H1 (cell line): ENCODE data around the gene NCOA1. TPM values are rescaled to one million over a fixed set of nuclear protein-coding genes. Genes with fewer than 3 reads are reported as not detected.

Experiments
- CTCF ChIA-PET: fragments of 300-600 bp; sonication (Branson Sonifier 250); formaldehyde crosslinking; loops from one replicate; lab custom pipeline; 2021; ENCODE audit not compliant: partially characterized antibody; lab: Charles Lee
- POLR2A ChIA-PET: fragments of 300-600 bp; sonication (Branson Sonifier 250); formaldehyde crosslinking; loops from one replicate; lab custom pipeline; 2021; ENCODE audit warnings: inconsistent platforms; ENCODE audit not compliant: partially characterized antibody; lab: Charles Lee
- DNase-seq, 2 experiments: peaks; one replicate each; pipeline versions ENCODE4 v3.0.0 to v3.0.0-alpha.2; 2010 to 2022; ENCODE audit warnings: low spot score in 2 of 2, low read depth in 1 of 2, mixed read lengths in 1 of 2
- FAIRE-seq: peaks from 2 replicates; lab custom pipeline; 2011; peaks lifted over from hg19 to GRCh38; lab: Jason Lieb, UNC
- H2AFZ ChIP-seq: 2 replicates; pipeline ENCODE4 v1.8.1; 2012; ENCODE audit warnings: low read length, inconsistent platforms
- H2AK5ac ChIP-seq: 2 replicates; pipeline ENCODE4 v1.6.1; 2013; ENCODE audit warnings: low read depth, low read length
- H2BK120ac ChIP-seq: replicated peaks from 2 replicates; pipeline ENCODE3; 2013; ENCODE audit warnings: low read depth, low read length, inconsistent platforms
- H2BK12ac ChIP-seq: 2 replicates; pipeline ENCODE4 v1.6.1; 2013; ENCODE audit warnings: low read depth, low read length
- H2BK15ac ChIP-seq: 2 replicates; pipeline ENCODE4 v1.6.1; 2013; ENCODE audit warnings: low read length
- H2BK20ac ChIP-seq: 2 replicates; pipeline ENCODE4 v1.6.1; 2013; ENCODE audit warnings: low read length
- H2BK5ac ChIP-seq: 2 replicates; pipeline ENCODE4 v1.6.1; 2013; ENCODE audit warnings: low read depth, low read length
- H3K14ac ChIP-seq: 2 replicates; pipeline ENCODE4 v1.6.1; 2013; ENCODE audit warnings: inconsistent platforms; ENCODE audit not compliant: insufficient read length
- H3K18ac ChIP-seq: 2 replicates; pipeline ENCODE4 v1.6.1; 2013; ENCODE audit warnings: low read length; ENCODE audit errors: extremely low read depth
- H3K23ac ChIP-seq: 2 replicates; pipeline ENCODE4 v1.6.1; 2013; ENCODE audit warnings: inconsistent platforms; ENCODE audit not compliant: insufficient read length
- H3K23me2 ChIP-seq: 2 replicates; pipeline ENCODE4 v1.6.1; 2013; ENCODE audit warnings: low read depth, low read length
- H3K27ac ChIP-seq: 2 replicates; pipeline ENCODE4 v1.6.1; 2011; ENCODE audit warnings: low read depth, low read length, inconsistent platforms
- H3K27me3 ChIP-seq, 4 experiments: replicated peaks in 1 of 4; 1 replicate in 1 of 4; 2 replicates in 3 of 4; pipeline versions ENCODE4 v1.6.1 to v1.8.1; 2011 to 2013; ENCODE audit warnings: low read length in 3 of 4, mild to moderate bottlenecking in 3 of 4, inconsistent platforms in 2 of 4, mixed read lengths in 2 of 4, moderate library complexity in 1 of 4; ENCODE audit not compliant: control insufficient read depth in 3 of 4, insufficient read depth in 3 of 4; ENCODE audit errors: extremely low read depth in 1 of 4
- H3K36me3 ChIP-seq, 4 experiments: 2 replicates each; pipeline versions ENCODE4 v1.6.1 to v1.8.1; 2011 to 2013; ENCODE audit warnings: mild to moderate bottlenecking in 4 of 4, low read length in 3 of 4, moderate library complexity in 2 of 4, control low read depth in 1 of 4, inconsistent platforms in 1 of 4; ENCODE audit not compliant: insufficient read depth in 4 of 4, control insufficient read depth in 2 of 4
- H3K4ac ChIP-seq: replicated peaks from 2 replicates; pipeline ENCODE3; 2013; ENCODE audit warnings: low read length, low read depth, mixed read lengths, inconsistent platforms; ENCODE audit not compliant: insufficient read length
- H3K4me1 ChIP-seq, 4 experiments: replicated peaks in 1 of 4; 1 replicate in 1 of 4; 2 replicates in 3 of 4; pipeline versions ENCODE4 v1.6.1 to v1.8.1; 2011 to 2013; ENCODE audit warnings: low read length in 3 of 4, inconsistent platforms in 2 of 4, mixed read lengths in 1 of 4; ENCODE audit not compliant: insufficient read depth in 4 of 4, control insufficient read depth in 3 of 4
- H3K4me2 ChIP-seq, 2 experiments: 2 replicates each; pipeline versions ENCODE4 v1.6.1 to v1.8.1; 2011 to 2013; ENCODE audit warnings: low read depth in 2 of 2, low read length in 2 of 2, control low read depth in 1 of 2, inconsistent platforms in 1 of 2, mild to moderate bottlenecking in 1 of 2; ENCODE audit not compliant: insufficient read depth in 1 of 2
- H3K4me3 ChIP-seq, 4 experiments: fragments of 200-600, 300-600 bp in 1 of 4; sonication (generic), shearing (Covaris generic), sonication (Bioruptor Twin) in 1 of 4; 2 replicates each; pipeline versions ENCODE4 v1.5.1 to v1.8.1; 2011 to 2016; ENCODE audit warnings: low read length in 4 of 4, low read depth in 3 of 4, control low read depth in 2 of 4, inconsistent platforms in 2 of 4, mild to moderate bottlenecking in 2 of 4, mixed read lengths in 1 of 4, moderate library complexity in 1 of 4; ENCODE audit not compliant: insufficient read depth in 2 of 4; ENCODE audit errors: extremely low read depth in 1 of 4
- H3K56ac ChIP-seq: replicated peaks from 2 replicates; pipeline ENCODE3; 2013; ENCODE audit warnings: low read depth, mild to moderate bottlenecking, mixed read lengths, low read length, inconsistent platforms; ENCODE audit not compliant: insufficient read length
- H3K79me1 ChIP-seq: 2 replicates; pipeline ENCODE4 v1.6.1; 2013; ENCODE audit warnings: low read depth, low read length, control low read depth
- H3K79me2 ChIP-seq, 2 experiments: 2 replicates each; pipeline versions ENCODE4 v1.6.1 to v1.8.1; 2012 to 2013; ENCODE audit warnings: low read length in 2 of 2, mild to moderate bottlenecking in 2 of 2, inconsistent platforms in 1 of 2; ENCODE audit not compliant: insufficient read depth in 2 of 2, control insufficient read depth in 1 of 2
- H3K9ac ChIP-seq, 4 experiments: replicated peaks in 1 of 4; 1 replicate in 1 of 4; 2 replicates in 3 of 4; pipeline versions ENCODE4 v1.6.1 to v1.8.1; 2011 to 2013; ENCODE audit warnings: low read depth in 3 of 4, low read length in 3 of 4, control low read depth in 2 of 4, mild to moderate bottlenecking in 2 of 4, moderate library complexity in 2 of 4, inconsistent platforms in 1 of 4; ENCODE audit errors: extremely low read depth in 1 of 4
- H3K9me3 ChIP-seq, 2 experiments: 2 replicates each; pipeline versions ENCODE4 v1.6.1 to v1.8.1; 2012 to 2013; ENCODE audit warnings: mild to moderate bottlenecking in 2 of 2, moderate library complexity in 2 of 2, control low read depth in 1 of 2, inconsistent platforms in 1 of 2, low read depth in 1 of 2, low read length in 1 of 2, mixed read lengths in 1 of 2; ENCODE audit not compliant: insufficient read depth in 2 of 2
- H4K20me1 ChIP-seq, 2 experiments: replicated peaks in 1 of 2; 2 replicates each; pipeline versions ENCODE3 to v1.8.1; 2011 to 2013; ENCODE audit warnings: inconsistent platforms in 2 of 2, low read length in 2 of 2, mild to moderate bottlenecking in 1 of 2; ENCODE audit not compliant: insufficient read depth in 2 of 2, control insufficient read depth in 1 of 2
- H4K5ac ChIP-seq: 2 replicates; pipeline ENCODE4 v1.6.1; 2013; ENCODE audit warnings: low read length, low read depth, mixed read lengths, inconsistent platforms; ENCODE audit not compliant: insufficient read length
- H4K8ac ChIP-seq: 2 replicates; pipeline ENCODE4 v1.8.0; 2013; ENCODE audit warnings: mild to moderate bottlenecking, moderate library complexity, low read length, inconsistent platforms; ENCODE audit not compliant: insufficient read depth; ENCODE audit errors: extremely low read depth
- H4K91ac ChIP-seq: replicated peaks from 2 replicates; pipeline ENCODE3; 2013; ENCODE audit warnings: low read length, mixed read lengths, inconsistent platforms; ENCODE audit not compliant: insufficient read length
- CBX8 ChIP-seq: fragments of 300-800, 300-1000 bp; sonication (generic); IDR thresholded peaks from 2 replicates; pipeline ENCODE4 v1.7.1; 2016; ENCODE audit warnings: low read depth, low read length, borderline replicate concordance
- CREB1 ChIP-seq: IDR thresholded peaks from 2 replicates; pipeline ENCODE4 v1.6.1; 2012; ENCODE audit warnings: inconsistent platforms
- KDM4A ChIP-seq: IDR thresholded peaks from one replicate; pipeline ENCODE4 v1.7.1; 2012; ENCODE audit warnings: low read depth, mild to moderate bottlenecking, moderate library complexity, low read length, inconsistent platforms; ENCODE audit not compliant: severe bottlenecking
- POLR2A ChIP-seq, 2 experiments: IDR thresholded peaks; 1 replicate in 1 of 2; 2 replicates in 1 of 2; pipeline ENCODE4 v1.6.1; 2011; ENCODE audit warnings: low read depth in 2 of 2, low read length in 2 of 2, mild to moderate bottlenecking in 2 of 2; ENCODE audit errors: control extremely low read depth in 1 of 2
- POLR2AphosphoS5 ChIP-seq: IDR thresholded peaks from 2 replicates; pipeline ENCODE4 v1.6.1; 2011; ENCODE audit warnings: low read depth, low read length
- SIRT6 ChIP-seq: IDR thresholded peaks from one replicate; pipeline ENCODE4 v1.7.1; 2012; ENCODE audit warnings: low read length, inconsistent platforms
- SIX5 ChIP-seq: IDR thresholded peaks from 2 replicates; pipeline ENCODE4 v1.6.1; 2011; ENCODE audit warnings: mild to moderate bottlenecking, low read depth, low read length
- SP2 ChIP-seq: IDR thresholded peaks from 2 replicates; pipeline ENCODE4 v1.6.1; 2012; ENCODE audit warnings: mild to moderate bottlenecking, low read length, inconsistent platforms
- WGBS, 2 experiments: shearing (Covaris generic) in 1 of 2; methylation state at CpG; one replicate each; pipeline versions ENCODE4 v1.1.6 to v1.1.7; 2013 to 2015; ENCODE audit warnings: low lambda C conversion rate in 2 of 2, mixed read lengths in 2 of 2, inconsistent platforms in 1 of 2, low coverage in 1 of 2, missing lambda C conversion rate in 1 of 2; ENCODE audit not compliant: insufficient replicate concordance in 2 of 2, insufficient coverage in 1 of 2, insufficient read length in 1 of 2; ENCODE audit errors: extremely low coverage in 1 of 2, missing lambda C conversion rate in 1 of 2; 5-methylcytosine and 5-hydroxymethylcytosine counted together
- polyA plus RNA-seq, 7 experiments: library from polyadenylated mRNA; depleted of rRNA in 3 of 7; stranded (reverse) in 5 of 7; unstranded in 2 of 7; fragments of >200 nt in 5 of 7; fragments of 200-250 nt in 2 of 7; gene quantifications; 1 replicate in 5 of 7; 2 replicates in 1 of 7; 4 replicates in 1 of 7; pipeline versions ENCODE4 v1.2.1 to v1.2.3, GENCODE V29; 2011 to 2013; ENCODE audit warnings: missing spikeins in 2 of 7, mixed read lengths in 2 of 7
- total RNA-seq: library from RNA; stranded (reverse); fragmentation: NEBNext Ultra II Directional; extraction: Animal tissue kit (Norgen Biotek cat#: 25700); gene quantifications from 2 replicates; pipeline ENCODE4 v1.2.1, GENCODE V29; 2021
- TF ChIP-seq, protein P1 (sequence below), 3 experiments: IDR thresholded peaks; 1 replicate in 2 of 3; 2 replicates in 1 of 3; pipeline versions ENCODE4 v1.5.1 to v1.6.1; 2011; ENCODE audit warnings: low read length in 3 of 3, mild to moderate bottlenecking in 3 of 3, inconsistent platforms in 2 of 3, low read depth in 1 of 3, moderate library complexity in 1 of 3; ENCODE audit not compliant: insufficient read depth in 1 of 3; ENCODE audit errors: control extremely low read depth in 1 of 3

The NCOA1 gene
- total and polyA plus RNA-seq, 2 of the 8 experiments (the other 6 are each of a cell fraction or from before 2014, with no cell fraction given) = 12.8 to 17.9 TPM

DNA sequence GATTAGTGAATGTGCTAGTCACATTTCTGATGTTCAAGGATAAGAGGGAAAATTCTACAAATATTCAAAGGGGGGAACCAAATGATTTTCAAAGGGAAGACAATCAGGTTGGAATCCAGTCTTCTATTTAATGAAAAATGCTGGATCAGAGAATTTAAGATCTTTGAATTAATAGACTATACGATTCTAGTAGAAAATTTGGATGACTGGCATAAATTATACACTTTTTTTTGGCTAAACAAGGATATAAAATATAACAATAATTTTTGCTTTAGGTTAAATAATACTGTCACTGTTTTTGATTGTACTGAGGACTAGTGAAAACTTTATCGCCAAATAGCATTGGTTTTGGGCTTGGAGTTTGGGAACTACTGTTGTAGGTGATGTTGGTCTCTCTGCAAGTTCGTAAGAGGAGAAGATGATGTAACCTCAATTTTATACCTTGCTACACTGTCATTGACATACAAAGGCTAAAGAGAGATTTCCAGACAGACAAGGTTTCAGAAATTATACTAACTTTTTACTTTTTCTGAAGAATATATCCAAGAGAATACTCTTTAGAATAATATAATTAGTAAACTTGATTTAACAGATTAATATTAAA, 51.3 kb downstream of the NCOA1 start:
- H4K91ac ChIP-seq = no peak overlapping the region
- H2BK120ac ChIP-seq = no peak overlapping the region
- ChIA-PET POLR2A (no interaction called here), CTCF (interaction anchor here (0.7 to 1.7 kb wide), 5 partner anchors 8 to 132 kb away, joined by 3 to 8 read pairs (median 4); no protein-coding TSS in a partner anchor)
- no peaks in the 10 kb centered on the region; the same call in 1 of the 2 replicates for H3K23me2 ChIP-seq
- no peak overlapping the region for H2BK20ac ChIP-seq
- no peak overlapping the region for H2AFZ ChIP-seq
- H2BK15ac ChIP-seq = no peak overlapping the region
- no peaks in the 10 kb centered on the region for H3K4me1 ChIP-seq
- no peaks in the 10 kb centered on the region for H3K9me3 ChIP-seq
- FAIRE-seq = no peak
- H3K4me3 ChIP-seq = no peak overlapping the region
- H3K56ac ChIP-seq = no peak overlapping the region
- no peak overlapping the region for H3K14ac ChIP-seq
- no peak overlapping the region for H3K18ac ChIP-seq
- H3K79me2 ChIP-seq = no peaks in the 10 kb centered on the region; a peak in 1 of 4 replicates
- no peak overlapping the region for H2AK5ac ChIP-seq
- no peaks in the 10 kb centered on the region for H3K79me1 ChIP-seq
- H3K36me3 ChIP-seq = no peaks in the 10 kb centered on the region
- no peak overlapping the region for H2BK12ac ChIP-seq
- no peak overlapping the region for H3K9ac ChIP-seq
- H3K4ac ChIP-seq = no peak overlapping the region
- DNase-seq = no peak
- H3K27ac ChIP-seq = no peak overlapping the region
- no peak overlapping the region for H2BK5ac ChIP-seq
- H4K8ac ChIP-seq = no peak overlapping the region
- no peaks in the 10 kb centered on the region for H4K20me1 ChIP-seq
- TF ChIP-seq SIRT6 (no peak), CBX8 (no peak), KDM4A (no peak), SIX5 (no peak), POLR2AphosphoS5 (no peak), CREB1 (no peak), SP2 (no peak), POLR2A (IDR thresholded peaks at IDR 0.05; ENCODE audit: control extremely low read depth in 1 of 2, low read depth in 2 of 2, low read length in 2 of 2) (no peak)
- TF ChIP-seq, protein P1, sequence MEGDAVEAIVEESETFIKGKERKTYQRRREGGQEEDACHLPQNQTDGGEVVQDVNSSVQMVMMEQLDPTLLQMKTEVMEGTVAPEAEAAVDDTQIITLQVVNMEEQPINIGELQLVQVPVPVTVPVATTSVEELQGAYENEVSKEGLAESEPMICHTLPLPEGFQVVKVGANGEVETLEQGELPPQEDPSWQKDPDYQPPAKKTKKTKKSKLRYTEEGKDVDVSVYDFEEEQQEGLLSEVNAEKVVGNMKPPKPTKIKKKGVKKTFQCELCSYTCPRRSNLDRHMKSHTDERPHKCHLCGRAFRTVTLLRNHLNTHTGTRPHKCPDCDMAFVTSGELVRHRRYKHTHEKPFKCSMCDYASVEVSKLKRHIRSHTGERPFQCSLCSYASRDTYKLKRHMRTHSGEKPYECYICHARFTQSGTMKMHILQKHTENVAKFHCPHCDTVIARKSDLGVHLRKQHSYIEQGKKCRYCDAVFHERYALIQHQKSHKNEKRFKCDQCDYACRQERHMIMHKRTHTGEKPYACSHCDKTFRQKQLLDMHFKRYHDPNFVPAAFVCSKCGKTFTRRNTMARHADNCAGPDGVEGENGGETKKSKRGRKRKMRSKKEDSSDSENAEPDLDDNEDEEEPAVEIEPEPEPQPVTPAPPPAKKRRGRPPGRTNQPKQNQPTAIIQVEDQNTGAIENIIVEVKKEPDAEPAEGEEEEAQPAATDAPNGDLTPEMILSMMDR (IDR thresholded peaks at IDR 0.05; ENCODE audit: control extremely low read depth in 1 of 3, insufficient read depth in 1 of 3, low read depth in 1 of 3, low read length in 3 of 3) = no peak
- H4K5ac ChIP-seq = no peak overlapping the region
- 95% methylated on average over 3 of the region's 3 CpGs; no CpG with 5 or more reads in 1 of the 2 experiments for WGBS, 2 experiments
- no peaks in the 10 kb centered on the region for H3K27me3 ChIP-seq
- no peak overlapping the region for H3K23ac ChIP-seq
- no peak overlapping the region for H3K4me2 ChIP-seq
